Activated CD8-positive, alpha-beta memory T cell treated with anti-CD3 and anti-CD28 coated beads, Interleukin-2, amount 50 U/mL, for 24 hours (primary cell): Measurements from ENCODE around the gene STK10.
"Not testable (repeated sequence)": the region's sequence is repeated elsewhere in the genome, so short reads cannot be mapped to it uniquely, and the experiment has no call there.

Experiments used
- DNase-seq: peaks from one replicate; pipeline ENCODE4 v3.0.0-alpha.2; 2020; ENCODE audit errors: extremely low read depth

The STK10 gene

DNA sequence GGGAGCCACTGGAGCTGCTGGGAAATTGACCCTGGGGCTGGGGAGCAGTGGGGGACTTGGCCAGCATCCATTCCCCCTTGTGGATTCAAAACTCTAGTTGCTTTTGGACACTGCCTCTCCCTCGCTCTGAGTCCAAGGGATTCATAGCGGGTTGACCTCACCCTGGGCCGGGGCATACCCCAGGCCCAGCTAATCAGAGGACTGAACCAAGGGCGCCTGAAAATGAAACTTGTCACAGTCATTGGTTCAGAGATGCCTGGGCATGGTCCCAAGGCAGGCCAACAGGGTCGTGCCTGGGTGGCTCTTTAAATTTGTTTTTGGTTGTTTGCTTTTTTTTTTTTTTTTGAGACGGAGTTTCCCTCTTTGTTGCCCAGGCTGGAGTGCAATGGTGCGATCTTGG is 22.6 kb downstream of the STK10 start:
- no peak for DNase-seq

DNA sequence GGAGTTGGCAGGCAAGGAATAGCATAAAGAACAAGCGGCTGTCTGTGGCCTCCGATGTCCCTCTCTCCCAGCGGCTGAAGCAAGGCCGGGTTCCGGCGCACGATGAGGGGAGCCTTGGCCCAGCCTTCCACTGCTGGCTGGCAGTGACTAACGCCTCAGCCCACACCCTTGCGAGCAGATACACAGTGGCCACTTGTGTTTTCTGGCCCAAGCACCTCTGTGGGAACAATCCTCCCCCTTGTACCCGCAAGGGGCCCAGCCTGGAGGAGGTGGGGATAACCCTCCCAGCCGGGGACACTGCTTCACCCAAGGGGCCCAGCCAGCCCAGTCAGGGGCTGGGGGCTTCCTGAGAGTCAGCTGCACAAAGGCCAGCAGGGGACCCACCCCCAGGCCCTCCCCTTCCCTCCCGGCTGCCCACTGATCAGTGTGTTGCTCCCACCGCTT is 23.2 kb downstream of the STK10 start:
- DNase-seq: no peak

DNA sequence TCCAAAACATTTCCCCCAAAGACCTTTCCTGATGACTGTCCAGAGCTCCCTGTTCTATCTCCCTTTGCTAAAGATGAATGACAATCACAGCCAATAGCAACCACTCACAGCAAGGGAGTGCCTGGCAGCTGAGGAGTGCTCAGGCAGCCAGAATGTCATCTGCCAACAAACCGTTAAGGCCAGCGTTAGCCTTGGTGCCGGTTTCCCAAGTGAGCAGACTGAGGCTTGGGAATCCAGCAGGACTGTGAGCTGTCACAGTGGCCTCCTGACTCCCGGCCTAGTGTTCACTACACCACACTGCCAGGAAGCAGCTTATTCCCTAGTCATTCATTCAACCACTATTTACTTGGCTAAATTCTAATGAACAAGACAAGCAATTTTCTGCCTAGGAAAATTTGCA is 24.7 kb downstream of the STK10 start:
- DNase-seq: no peak

DNA sequence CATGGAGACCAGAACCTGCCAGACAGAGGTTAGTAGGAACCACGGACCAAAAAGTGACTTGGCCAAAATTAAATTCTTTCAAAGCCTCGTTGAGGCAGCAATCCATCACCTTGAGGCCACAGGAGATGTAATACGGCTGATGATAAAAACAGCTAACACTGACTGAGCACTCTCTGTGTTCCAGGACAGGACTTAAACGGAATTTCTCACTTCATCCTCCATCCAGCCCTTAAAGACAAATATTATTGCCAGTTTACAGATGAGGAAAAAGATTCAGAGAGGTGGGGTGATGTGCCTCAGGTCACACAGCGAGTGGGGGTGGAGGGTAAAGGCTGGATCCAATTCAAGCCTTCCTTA is 25.1 kb downstream of the STK10 start:
- no peak for DNase-seq

DNA sequence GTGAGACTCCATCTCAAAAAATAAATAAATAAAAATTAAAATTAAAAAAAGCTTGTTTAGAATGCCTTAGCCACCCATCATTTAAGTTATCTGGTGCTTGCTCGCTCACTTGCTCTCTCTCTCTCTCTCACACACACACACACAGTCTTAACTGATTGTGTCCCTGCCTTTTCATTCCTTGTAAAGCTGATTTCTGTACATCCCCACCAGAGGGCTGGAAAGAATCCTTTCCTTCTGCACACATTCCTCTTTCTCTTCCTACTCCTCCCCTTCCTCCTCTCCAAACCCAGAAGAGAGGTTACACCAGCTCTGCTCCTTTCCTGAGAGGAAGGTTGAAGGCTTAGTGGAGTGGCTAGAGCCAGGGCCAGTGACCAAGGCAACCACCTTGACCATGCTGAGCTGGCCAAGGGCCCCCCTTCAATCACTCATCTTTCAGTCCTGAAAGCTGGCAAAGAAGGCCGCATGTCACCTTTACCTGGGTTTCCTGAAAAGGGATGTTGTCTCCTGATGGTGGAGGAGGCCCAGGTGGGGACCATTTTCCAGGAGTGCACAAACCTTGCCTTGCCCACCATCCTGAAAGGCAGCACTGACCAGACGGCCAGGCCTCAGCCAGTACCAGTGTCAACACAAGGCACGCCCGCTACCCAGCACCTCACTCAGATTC is 25.6 kb downstream of the STK10 start:
- DNase-seq: no peak

DNA sequence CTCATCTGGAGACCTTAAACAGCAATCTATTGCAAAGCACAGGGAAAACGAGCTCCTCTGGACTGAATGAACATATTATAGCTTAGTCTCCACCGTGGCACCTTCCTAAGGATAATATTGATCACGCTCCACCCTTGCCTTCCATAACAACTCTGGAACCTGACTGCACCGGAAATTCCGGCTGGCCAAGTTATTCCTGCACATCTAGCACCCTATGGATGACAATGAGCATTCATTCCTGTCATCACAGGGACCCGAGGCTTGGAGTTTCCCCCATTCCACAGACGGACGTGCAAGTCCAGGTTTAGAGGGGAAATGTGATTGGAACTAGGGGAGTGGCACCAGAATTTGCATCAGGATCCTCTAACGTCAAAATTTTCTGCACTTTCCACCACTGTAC is 27.5 kb downstream of the STK10 start:
- no peak for DNase-seq

DNA sequence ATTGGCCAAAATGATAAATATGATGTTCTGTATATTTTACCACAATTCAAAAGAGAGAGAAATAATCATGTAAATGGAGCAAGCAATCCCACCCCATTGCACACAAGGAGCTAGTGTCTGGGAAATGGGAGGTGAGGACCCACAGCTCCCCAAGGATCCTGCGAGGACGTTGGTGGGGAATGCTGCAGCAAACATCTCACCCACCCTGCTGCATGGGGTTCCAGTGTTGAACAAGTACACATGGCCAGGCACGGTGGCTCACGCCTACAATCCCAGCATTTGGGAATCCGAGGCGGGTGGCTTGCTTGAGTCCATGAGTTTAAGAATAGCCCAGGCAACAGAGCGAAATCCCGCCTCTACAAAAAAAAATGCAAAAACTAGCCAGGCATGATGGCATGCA is 29.0 kb downstream of the STK10 start:
- no peak for DNase-seq

DNA sequence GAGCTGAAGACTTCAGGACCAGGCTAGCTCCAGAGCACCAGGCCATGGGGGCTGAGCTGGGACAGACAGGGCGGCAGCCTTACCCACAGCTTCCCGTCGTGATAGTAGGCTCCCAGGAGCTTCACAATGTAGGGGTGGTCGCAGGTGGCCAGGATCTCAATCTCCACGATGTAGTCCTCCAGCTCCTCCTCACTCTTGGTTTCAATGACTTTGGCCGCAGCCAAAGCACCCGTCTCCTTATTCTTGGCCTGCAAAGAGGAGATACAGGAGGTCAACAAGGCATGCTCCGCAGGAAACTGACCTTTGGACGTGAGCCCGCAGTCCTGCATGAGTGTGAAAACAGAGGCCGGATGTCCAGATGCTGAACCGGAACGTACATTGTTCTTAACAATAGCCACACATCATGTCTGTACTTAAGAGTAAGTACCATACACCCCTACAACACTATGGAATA is 31.5 kb downstream of the STK10 start:
- no peak for DNase-seq

DNA sequence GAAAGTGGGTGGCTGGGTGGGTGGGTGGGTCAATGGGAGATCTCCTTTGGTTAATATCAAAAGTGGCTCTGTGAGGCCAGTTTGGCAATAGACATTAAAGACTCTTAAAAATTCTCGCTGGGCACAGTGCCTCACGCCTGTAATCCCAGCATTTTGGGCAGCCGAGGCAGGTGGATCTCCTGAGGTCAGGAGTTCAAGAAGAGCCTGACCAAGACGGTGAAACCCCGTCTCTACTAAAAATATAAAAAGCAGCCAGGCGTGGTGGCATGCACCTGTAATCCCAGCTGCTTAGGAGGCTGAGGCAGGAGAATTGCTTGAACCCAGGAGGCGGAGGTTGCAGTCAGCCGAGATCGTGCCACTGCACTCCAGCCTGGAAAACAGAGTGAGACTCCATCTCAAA is 32.9 kb downstream of the STK10 start:
- DNase-seq: not testable (repeated sequence)

DNA sequence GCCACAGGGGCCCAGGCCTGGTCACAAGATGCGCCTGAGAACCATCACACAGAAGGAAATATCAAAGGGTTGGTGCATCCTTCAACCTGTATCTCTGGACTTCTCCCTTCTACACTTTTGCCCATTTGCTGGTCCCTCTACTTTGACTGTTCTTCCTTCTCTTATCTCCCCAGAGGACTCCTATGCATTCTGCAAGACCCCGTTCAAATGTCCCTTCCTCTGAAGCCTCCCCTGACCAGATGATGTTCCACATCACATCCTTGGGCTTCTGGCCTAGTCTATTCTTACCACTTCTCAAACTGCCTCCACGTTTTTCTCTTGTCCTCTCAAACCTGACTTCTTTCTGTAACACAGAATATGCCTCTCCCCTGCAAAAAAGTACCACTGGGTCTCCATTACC is 34.3 kb downstream of the STK10 start:
- no peak for DNase-seq

DNA sequence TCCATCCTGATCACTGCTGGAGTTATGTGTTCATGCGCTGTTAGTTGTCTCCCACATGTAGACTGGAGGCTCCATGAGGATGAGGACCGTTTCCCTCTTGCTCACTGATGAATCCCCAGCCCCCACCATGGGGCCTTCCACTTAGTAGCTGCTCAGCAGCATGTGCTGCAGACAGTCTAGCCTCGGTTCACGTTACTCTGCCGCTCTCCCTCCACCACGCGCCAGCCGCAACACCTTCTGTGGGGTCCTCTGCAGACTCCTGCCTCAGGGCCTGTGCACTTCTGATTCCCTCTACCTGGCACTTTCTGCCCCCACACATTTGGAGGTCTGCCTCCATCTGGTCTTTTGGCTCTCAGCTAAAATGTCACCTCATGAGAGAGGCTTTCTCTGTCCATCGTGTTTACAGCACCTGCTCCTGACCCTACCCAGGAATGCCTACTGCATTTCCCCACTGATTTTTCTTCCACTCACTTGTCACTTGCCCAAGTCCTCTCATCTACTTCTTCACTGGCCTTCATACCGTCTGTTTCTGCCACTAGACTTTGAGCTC is 36.3 kb downstream of the STK10 start:
- no peak for DNase-seq

DNA sequence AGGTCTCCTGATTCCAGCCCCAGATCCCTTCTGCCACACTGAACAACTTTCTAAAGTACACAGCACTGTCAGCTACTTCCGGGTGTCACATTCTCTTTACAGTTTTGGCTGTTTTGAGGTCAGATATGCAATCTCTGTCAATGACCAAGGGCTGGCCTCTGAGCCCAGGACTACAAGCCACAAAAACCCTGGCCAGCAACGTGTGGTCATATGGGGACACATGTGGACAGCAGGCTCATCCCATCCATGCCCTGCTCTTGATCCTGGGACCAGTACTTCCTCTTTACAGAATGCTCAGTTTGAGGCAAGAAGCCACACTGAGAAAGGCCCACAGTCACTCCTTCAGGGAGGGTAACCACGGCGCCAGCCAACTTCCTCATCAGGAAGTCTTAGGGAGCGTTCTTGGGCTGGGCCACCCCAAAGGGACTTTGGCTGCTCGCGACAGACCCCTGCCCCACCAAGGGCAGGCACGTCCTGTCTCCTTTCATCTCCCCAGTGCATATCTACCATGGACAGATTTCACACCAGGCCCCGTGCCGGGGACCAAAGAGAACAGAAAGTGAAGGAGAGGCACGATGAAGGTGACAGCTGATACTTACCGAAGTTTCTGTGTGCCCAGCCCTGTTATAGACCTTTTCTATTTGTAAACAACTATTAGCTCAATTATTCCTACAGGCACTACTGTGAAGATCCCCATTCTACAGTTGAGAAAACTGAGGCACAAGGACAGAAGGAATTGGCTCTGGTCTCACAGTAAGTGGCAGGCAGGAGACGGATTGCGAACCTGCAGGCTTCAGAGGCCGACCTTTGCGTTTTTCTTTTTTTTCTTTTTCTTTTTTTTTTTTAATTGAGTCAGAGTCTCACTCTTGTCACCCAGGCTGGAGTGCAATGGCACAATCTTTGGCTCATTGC is 37.3 kb downstream of the STK10 start:
- no peak for DNase-seq

DNA sequence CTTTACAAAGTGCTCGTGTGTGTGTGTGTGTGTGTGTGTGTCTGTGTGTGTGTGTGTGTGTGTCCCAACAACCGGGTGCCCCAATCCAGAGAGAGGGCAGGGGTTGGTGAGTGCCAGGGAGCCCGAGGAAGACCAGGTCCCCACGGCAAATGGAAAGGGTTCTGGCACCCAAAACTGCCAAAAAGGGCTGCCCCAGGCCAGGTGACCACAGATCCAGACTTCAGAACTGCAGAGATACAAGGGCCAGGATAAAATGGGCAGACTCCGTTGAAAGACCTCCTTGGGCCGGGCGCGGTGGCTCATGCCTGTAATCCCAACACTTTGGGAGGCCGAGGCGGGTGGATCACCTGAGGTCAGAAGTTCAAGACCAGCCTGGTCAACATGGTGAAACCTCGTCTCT is 38.5 kb downstream of the STK10 start:
- DNase-seq: not testable (repeated sequence)

DNA sequence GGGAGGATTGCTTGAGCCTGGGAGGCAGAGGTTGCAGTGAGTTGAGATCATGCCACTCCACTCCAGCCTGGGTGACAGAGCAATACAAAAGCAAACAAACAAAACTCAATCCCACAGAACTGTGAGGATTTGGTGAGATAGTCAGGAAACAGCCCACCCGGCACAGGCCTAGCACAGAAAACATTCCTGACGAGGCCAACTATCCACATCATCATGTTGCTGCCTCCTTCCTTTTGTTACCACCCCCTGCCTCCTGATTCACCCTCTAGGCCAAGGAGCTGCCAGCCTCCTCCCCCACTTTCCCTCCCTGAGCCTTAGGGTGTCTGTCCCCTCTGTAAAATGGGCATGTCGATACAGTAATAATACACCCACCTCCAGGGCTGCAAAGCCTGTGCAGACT is 39.0 kb downstream of the STK10 start:
- DNase-seq: no peak

DNA sequence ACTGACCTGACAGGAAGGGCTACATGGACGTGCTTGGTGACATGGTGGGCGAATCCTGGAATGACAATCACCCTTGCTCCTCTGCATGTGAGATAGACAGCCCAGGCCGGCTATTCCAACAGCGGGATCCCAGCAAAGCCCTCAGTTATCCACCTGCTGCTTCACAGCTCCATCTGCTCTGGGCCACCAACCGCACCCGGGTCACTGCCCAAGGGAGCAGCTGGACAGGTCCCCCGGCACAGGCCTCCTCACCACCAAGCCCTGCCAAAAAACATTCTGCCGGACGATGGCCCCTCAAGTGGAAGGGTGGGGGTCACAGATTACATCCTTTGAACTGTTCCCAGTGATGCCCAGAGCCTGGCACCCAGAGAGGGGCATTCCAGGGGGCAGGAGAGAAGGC is 39.6 kb downstream of the STK10 start:
- no peak for DNase-seq

DNA sequence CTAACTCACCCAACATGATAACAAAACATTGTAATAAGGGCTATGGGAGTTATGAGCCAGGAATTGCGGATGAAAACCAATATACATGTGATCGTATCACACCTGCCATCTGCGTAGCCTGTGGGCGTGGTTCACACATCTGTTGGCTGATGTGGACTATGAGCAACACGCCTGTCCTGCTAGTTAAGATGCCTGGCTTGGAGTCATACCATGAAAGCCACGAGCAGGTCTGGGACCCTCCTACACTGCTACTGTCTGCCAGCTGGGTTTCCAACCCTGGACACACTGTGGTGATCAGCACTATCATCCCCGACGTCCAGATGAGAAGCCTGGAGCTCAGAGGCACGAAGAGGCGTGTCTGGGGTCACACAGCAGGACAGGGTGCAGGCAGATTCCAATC is 40.2 kb downstream of the STK10 start:
- no peak for DNase-seq

DNA sequence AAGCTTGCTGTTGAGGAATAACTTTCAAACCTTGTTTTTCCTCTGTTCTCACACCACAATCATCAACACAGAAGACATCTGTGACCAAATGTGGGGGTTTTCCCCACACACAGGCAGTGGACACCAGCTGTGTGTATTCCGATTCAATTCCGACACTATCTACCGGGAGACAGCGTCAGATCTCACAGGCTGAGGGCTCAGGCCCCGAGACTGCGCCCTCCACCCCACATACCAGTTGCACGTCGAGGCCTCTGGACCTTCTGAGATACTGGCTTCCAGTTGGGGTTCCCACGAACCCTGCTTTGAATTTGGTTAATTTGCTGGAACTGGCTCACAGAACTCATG is 41.3 kb downstream of the STK10 start:
- DNase-seq: no peak

DNA sequence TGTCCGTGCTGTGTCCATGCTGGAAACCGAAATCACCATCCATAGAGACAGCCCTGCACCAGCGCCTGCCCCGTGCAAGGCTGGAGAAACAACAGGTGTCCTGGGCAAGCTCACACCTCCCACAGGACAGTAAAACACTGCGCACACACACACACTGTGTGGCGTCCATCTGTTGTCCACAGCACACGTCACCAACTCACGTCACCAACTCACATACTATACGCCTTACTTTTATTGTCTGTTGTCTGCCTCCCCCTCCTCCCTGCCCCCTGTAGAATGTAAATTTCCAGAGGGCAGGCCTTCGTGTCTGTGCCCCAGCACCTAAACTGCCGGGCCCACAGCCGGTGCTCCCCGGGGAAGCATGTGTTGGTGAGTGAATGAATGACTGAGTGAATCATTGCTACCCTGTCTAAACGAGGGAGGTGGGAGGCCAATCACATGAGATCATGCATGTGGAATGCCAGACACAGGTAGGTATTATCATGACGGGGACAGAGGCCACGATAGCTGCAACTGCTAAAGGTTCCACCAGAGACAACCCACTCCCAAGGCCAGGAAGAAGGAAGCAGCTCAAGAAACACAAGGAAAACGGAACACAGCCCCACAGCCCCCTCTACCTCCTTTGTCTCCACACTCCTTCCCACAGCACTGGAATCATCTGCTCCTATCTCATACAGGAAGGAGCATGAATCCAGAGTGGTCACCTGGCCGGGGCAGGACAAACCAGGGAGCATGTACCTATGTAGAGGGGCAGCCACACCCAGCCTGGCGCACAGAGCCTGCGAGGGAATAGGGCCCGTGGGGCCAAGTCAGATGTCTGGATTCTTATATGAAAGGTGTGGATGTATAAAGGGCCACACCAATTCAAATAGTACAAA is 41.9 kb downstream of the STK10 start:
- DNase-seq: no peak

DNA sequence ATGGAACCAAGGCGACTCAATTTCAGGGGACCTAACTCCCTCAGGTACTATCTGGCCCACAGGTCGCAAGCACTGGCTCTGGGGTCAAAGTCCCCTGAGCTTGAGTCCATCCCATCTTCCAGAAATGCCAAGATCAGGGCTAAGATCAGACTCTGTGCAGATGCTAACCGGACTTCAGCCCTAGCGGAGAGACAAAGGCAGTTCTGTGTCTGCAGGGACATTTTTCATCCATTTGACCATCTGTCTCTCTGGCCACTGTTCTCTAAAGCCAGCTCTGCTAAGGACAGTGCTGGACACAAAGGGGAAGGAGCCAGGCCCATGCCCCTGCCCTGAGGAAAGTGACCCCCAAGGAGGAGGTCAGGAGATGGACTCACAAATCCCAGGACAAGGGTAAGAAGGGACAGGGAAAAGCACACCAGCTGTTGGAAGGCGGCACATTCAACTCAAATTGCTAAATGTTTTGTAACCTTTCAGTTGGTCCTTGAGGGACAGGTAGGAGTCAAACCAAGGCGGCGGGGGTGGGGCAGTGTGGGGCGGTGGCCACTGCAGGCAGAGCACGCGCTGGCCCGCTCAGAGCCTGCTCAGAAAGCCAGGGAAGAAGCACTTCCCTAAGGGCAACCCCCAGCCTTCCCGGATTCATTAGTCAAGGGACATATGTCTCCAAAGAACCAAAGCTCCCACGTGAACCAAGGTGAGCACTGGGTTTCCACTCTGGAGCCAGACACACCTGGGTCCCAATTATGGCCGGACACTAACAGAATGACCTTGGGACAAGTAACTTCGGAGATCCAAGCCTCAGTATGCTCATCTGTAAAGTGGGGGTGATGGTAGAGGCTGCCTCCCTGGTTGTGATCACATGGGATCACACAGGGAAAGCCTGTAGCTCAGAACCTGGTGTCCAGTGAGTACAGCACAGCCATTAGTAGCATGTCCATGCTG is 42.8 kb downstream of the STK10 start:
- DNase-seq: no peak

DNA sequence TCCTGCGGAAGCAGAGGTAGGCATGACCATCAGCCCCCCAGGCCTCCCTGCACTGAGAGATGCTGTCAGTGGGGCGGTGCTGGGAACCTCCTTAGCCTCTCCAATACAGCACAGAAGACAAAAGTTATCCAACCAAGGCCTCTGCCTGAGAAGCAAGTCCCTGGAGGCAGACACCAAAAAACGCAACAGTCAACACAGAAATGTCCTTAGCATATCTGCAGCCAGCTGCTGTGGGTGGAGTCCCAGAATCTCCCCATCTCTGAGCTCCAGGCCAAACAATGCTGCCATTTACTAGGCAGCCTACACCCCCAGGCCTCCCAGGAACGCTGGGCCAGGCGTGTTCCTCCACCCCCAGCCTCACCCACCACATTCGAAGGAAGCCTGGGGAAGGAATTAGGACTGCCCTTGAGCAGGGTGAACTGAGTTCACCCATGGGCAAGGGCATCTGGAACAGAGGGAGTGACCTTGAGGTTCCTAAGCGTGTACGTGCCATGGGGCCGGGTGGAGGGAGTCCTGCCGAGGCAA is 43.7 kb downstream of the STK10 start:
- no peak for DNase-seq

DNA sequence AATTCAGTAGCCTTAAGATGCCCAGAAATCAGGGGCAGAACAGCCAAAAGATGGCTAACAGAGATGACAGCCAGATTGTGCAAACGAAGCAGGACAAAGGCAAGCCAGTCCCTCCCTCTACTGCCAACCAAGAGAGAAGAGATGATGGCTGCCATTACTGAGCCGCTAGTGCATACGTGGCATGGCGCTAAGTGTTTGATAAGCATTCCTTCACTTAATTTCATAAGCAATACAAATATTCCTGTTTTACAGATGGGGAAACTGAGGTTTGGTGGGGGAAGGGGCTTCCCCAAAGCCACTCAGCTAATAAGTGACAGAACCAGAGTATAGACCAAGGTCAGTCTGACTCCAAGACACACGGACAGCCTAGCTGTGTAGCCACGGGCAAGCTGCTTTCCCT is 44.1 kb downstream of the STK10 start:
- no peak for DNase-seq
